ENCODE data around the gene STC2.

STC2 gene

GRCh38 chr5:173334808-173335207, 6.6 kb upstream of the STC2 start:
- TF ChIP-seq CTCF (conservative IDR thresholded peaks at IDR 0.05; ENCODE audit: control insufficient read depth, insufficient read depth, low read depth, low read length) = no peak
- H3K4me3 ChIP-seq (ENCODE audit: control insufficient read depth, low read depth, low read length) = no peak overlapping the region
- no peak for DNase-seq (ENCODE audit: low read depth)

- DNase-seq (ENCODE audit: low read depth) = peak; percentile 75
- H3K4me3 ChIP-seq (ENCODE audit: control insufficient read depth, low read depth, low read length) = no peak overlapping the region
- TF ChIP-seq CTCF (conservative IDR thresholded peaks at IDR 0.05; ENCODE audit: control insufficient read depth, insufficient read depth, low read depth, low read length) = no peak
Observed at GRCh38 chr5:173333925-173334661, 5.9 kb upstream of the STC2 start.

- H3K4me3 ChIP-seq (ENCODE audit: control insufficient read depth, low read depth, low read length) = no peak overlapping the region
- TF ChIP-seq CTCF (conservative IDR thresholded peaks at IDR 0.05; ENCODE audit: control insufficient read depth, insufficient read depth, low read depth, low read length) = peak; percentile 98
- DNase-seq (ENCODE audit: low read depth) = peak; percentile 85
Observed at GRCh38 chr5:173331956-173332479, 3.8 kb upstream of the STC2 start.

GRCh38 chr5:173331287-173331686, 3.1 kb upstream of the STC2 start:
- no peak overlapping the region for H3K4me3 ChIP-seq (ENCODE audit: control insufficient read depth, low read depth, low read length)
- no peak for DNase-seq (ENCODE audit: low read depth)
- TF ChIP-seq CTCF (conservative IDR thresholded peaks at IDR 0.05; ENCODE audit: control insufficient read depth, insufficient read depth, low read depth, low read length) = no peak

GRCh38 chr5:173330338-173331206, 2.4 kb upstream of the STC2 start:
- H3K4me3 ChIP-seq (ENCODE audit: control insufficient read depth, low read depth, low read length) = no peak overlapping the region
- TF ChIP-seq CTCF (conservative IDR thresholded peaks at IDR 0.05; ENCODE audit: control insufficient read depth, insufficient read depth, low read depth, low read length) = no peak
- no peak for DNase-seq (ENCODE audit: low read depth)

- H3K4me3 ChIP-seq (ENCODE audit: control insufficient read depth, low read depth, low read length) = peak overlapping the region; percentile 58
- DNase-seq (ENCODE audit: low read depth) = no peak
- no peak for TF ChIP-seq CTCF (conservative IDR thresholded peaks at IDR 0.05; ENCODE audit: control insufficient read depth, insufficient read depth, low read depth, low read length)
Observed at GRCh38 chr5:173329491-173330337, 1.5 kb upstream of the STC2 start.

Data from fibroblast of mammary gland (primary cell).